Brain microvascular endothelial cell (primary cell): ENCODE measurements around the gene CDH26.

Experiments used
- DNase-seq: peaks from one replicate; pipeline ENCODE4 v3.0.0-alpha.2; 2020
- H3K27ac ChIP-seq: fragments of 250-450 bp; sonication (Bioruptor Pico); 2 replicates; pipeline ENCODE4 v1.5.1; 2020; ENCODE audit warnings: mild to moderate bottlenecking, moderate library complexity
- H3K27me3 ChIP-seq: fragments of 250-450 bp; sonication (Bioruptor Pico); replicated peaks from 2 replicates; pipeline ENCODE4 v1.5.1; 2020; ENCODE audit warnings: mild to moderate bottlenecking
- H3K36me3 ChIP-seq: fragments of 250-450 bp; sonication (Bioruptor Pico); replicated peaks from 2 replicates; pipeline ENCODE4 v1.5.1; 2020; ENCODE audit warnings: mild to moderate bottlenecking
- H3K4me3 ChIP-seq: 2 replicates; pipeline ENCODE4 v1.5.1; 2011; ENCODE audit warnings: low read depth, mild to moderate bottlenecking, control low read depth, low read length, moderate library complexity
- in situ Hi-C: cut with HindIII; loops from 2 replicates; pipeline ENCODE4 v1.10.0; 2017; ENCODE audit warnings: low sequenced_read_pairs, low pct_ligation_motif_present
- TF ChIP-seq, protein P1 (sequence below): IDR thresholded peaks from 2 replicates; pipeline ENCODE4 v1.5.1; 2011; ENCODE audit warnings: low read depth, mild to moderate bottlenecking, moderate library complexity, low read length, control low read depth, inconsistent platforms; ENCODE audit errors: missing control alignments

CDH26 gene

DNA sequence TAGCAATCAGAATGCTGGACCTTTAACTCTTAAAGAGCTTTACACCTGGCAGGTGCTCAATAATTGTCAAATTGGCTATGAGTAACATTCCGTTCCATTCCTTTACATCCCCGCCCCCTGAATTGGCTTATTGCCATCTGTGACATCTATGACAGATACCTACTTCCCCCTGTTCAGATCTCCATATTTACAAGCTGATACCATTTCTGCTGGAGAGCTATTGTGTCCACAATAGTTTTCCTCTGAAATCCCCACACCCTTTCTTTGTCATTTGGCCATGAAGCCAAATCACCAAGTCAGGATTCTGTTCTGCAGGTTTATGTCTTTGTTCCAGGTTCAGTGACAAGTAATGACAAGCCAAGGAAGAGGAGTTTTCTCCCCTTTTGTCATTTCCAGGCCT, 3.2 kb downstream of the CDH26 start:
- no peak overlapping the region for H3K27ac ChIP-seq
- H3K27me3 ChIP-seq, result no peaks in the 10 kb centered on the region
- H3K36me3 ChIP-seq, result no peaks in the 10 kb centered on the region
- TF ChIP-seq, protein P1, sequence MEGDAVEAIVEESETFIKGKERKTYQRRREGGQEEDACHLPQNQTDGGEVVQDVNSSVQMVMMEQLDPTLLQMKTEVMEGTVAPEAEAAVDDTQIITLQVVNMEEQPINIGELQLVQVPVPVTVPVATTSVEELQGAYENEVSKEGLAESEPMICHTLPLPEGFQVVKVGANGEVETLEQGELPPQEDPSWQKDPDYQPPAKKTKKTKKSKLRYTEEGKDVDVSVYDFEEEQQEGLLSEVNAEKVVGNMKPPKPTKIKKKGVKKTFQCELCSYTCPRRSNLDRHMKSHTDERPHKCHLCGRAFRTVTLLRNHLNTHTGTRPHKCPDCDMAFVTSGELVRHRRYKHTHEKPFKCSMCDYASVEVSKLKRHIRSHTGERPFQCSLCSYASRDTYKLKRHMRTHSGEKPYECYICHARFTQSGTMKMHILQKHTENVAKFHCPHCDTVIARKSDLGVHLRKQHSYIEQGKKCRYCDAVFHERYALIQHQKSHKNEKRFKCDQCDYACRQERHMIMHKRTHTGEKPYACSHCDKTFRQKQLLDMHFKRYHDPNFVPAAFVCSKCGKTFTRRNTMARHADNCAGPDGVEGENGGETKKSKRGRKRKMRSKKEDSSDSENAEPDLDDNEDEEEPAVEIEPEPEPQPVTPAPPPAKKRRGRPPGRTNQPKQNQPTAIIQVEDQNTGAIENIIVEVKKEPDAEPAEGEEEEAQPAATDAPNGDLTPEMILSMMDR, result no peak
- no peak overlapping the region for H3K4me3 ChIP-seq
- in situ Hi-C loops, result no loop called here
- DNase-seq, result no peak

DNA sequence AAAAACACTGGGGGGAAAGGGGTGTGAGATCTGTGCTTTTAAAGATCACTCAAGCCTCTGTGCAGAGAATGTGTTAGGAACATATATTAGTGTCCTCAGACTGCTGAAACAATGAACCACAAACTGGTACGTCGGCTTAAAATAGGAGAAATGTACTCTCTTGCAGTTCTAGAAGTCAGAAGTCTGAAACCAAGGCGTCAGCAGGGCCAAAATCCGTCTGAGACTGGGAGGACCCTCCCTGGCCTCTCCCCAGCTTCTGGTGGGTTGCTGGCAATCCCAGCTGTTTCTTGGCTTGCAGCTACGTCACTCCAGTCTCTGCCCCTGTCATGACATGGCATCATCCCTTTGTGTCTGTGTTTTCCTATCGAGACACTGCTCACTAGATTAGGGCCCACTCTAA, 3.9 kb downstream of the CDH26 start:
- TF ChIP-seq, protein P1, result no peak
- in situ Hi-C loops, result no loop called here
- Histone ChIP-seq H3K4me3 (no peak overlapping the region), H3K27me3 (no peaks in the 10 kb centered on the region), H3K36me3 (no peaks in the 10 kb centered on the region), H3K27ac (no peak overlapping the region)
- no peak for DNase-seq

DNA sequence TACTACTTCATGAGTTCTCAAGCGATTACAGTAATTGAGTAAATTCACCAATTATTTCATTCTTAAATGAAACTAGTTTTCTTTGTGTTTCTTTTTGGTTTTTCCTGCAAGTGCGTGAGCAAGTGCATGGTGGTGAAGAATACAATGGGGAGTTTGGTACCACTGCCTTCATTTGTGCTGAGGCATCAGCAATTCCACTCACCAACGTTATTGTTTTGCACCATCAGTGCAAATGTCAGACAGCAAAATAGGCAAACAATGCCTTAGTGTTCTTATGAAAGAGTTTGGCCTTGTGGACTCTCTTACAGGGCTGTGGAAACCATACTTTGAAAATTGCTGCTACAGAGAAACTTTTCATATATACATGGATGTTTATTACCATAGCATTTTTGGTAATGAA, 8.2 kb downstream of the CDH26 start:
- Histone ChIP-seq H3K27ac (no peak overlapping the region), H3K27me3 (no peaks in the 10 kb centered on the region), H3K36me3 (no peaks in the 10 kb centered on the region), H3K4me3 (no peak overlapping the region)
- in situ Hi-C loops, result no loop called here
- TF ChIP-seq, protein P1, result no peak
- no peak for DNase-seq

DNA sequence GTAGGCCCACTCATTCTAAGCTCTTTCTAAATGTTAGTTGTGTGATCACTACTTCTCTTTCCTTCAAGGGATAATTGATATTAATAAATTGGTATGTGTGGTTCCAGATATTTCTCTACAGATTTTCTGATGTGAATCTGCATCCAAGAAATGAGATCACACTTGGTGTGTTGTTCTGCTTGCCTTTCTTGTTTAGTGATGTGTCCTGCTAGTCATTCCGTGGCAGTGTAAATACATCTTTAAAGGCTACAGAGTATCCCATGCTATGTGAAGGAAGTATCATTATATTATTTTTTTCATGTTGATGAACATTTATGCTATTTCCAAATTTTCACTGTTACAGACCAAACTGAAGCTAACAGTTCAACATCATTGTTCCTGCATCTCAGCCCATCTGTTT, 13.2 kb downstream of the CDH26 start:
- H3K27ac ChIP-seq, result no peak overlapping the region

DNA sequence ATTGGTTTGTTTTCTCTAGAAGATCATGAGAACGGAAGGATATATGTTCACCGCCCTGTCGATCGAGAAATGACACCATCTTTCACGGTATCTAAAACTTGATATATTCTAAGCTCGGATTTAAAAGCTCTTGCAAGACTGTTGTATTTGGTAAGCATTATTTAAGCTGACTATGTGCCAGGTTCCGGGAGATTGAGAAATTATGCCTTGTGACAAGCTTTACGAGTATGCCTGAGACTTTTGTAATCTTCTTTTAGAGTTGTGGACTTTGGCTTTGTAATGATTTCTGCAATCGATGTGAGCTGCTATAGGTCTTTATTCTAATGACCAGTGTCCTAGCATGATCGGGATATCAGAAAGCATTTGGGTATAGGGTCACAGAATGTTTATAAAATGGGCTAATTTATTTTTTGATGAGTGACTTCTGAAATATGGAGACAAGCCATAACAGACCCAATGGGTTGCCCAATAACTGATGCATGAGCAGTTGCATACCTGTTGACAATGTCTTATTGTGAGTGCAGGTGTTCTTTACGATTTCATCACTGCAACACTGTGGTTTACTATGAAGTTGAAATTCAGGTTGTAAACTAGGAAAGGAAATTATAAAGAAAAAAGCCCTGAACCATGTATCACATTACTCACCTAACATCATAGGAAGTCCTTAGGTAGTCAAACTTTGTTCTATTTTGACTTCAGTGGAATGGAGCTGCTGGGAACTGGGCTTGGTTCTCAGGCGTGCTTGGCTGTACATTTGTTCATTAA, 14.0 kb downstream of the CDH26 start:
- TF ChIP-seq, protein P1, result no peak
- no peaks in the 10 kb centered on the region for H3K36me3 ChIP-seq
- in situ Hi-C loops, result no loop called here
- H3K4me3 ChIP-seq, result no peak overlapping the region
- H3K27ac ChIP-seq, result no peak overlapping the region
- H3K27me3 ChIP-seq, result no peaks in the 10 kb centered on the region
- DNase-seq, result no peak

More for the DNA sequence above, 13.2 kb downstream of the CDH26 start:
- Histone ChIP-seq H3K36me3 (no peaks in the 10 kb centered on the region), H3K4me3 (no peak overlapping the region), H3K27me3 (no peaks in the 10 kb centered on the region)
- in situ Hi-C loops, result no loop called here
- no peak for DNase-seq
- TF ChIP-seq, protein P1, result no peak

DNA sequence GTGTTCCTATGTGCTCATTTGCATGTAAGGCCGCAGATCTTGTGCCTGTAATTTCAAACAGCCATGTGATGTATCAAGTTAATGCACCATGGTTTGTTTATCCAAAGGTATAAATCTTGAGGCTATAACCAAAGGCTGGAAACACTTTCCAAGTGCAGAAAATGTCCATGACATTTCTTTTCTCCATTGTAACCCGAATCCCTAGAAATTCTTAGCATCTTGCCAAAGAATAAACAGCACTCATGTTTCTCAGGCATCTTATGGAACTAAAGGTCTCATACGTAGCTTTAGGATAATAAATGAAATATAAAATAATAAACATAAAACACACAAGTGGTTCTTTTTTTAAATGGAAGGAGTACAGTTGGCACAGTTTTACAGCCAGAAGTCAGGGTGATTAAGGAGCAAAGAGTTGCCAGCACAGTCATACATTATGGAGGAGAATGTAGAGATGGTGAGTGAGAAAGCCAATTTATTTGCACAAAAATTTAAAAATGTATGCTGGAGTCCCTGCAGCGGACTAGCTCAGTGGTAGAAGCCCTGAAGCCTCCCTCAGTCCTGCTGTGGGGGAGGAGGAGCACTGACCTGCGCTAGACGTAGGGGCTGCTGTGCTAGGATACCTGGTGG, 18.0 kb downstream of the CDH26 start:
- no peak overlapping the region for H3K4me3 ChIP-seq
- H3K27me3 ChIP-seq, result no peaks in the 10 kb centered on the region
- H3K27ac ChIP-seq, result no peak overlapping the region
- TF ChIP-seq, protein P1, result no peak
- no peaks in the 10 kb centered on the region for H3K36me3 ChIP-seq
- no peak for DNase-seq
- in situ Hi-C loops, result no loop called here
